NCI-H1105 (cell line): ENCODE data around the gene RAD51B.

Experiments used
- DNase-seq: peaks from one replicate; lab custom pipeline; 2025; lab: John Stamatoyannopoulos, UW

The RAD51B gene

DNA sequence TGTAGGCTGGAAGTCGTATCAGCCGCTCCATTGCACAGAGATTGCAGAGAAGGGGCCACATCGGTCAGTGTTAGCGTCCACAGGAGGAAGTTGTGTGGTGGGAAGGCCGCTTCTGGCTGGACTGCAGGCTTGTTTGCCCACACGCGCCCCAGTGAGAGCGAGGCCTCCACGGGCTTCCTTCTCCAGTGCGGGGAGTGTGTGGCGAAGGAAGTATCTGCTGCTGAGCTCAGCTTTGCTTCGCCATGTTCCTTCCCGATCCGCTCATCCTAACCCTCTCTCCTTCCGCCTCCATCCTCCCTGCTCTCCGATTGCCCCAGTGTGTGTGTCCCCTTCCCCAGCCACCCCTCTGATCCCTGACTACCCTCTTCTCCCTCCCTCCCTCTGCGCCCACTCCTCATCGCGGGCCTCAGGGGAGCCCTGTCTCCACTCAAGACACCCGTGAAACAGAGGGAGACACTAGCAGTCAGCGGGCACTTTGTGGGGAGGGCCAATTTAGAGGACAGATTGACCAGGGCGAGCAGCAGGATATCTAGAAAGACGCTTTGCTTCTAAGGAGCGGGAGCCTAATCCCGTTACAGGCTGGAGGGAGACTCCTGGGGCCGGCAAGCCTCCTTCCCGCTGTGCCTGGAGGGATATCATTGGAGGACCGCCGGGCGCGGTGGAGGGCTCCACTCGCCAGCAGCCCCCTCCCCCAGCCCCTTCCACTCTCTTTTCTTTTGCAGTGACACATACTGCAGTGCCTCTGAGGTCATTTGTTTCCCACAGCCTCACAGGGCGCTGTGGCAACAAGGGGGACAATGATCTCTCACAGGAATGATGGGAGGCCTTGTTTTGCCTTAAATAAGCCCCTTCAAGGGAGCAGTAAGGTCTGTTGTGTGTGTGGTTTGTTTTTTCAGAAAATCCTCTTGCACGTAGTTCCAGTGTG is 544.5 kb downstream of the RAD51B start:
- no peak for DNase-seq

DNA sequence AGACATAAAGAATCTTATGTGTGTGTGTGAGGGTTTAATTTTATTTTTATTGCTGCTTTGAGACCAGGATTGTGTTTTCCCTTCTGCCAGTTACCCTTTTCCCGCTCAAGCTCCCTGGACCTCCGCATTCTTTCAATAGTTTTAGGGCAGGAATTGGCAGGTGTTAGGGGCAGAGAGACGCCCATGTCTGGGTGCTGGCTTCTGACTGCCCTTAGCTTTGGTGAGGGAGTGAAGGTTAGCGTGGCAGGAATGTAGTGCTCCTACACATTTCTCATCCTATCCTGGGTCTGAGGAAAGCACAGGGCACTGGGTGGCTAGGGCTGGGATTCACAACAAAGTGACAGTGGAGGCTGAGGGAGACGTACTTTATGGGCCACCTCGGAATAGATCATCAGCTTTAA is 545.2 kb downstream of the RAD51B start:
- DNase-seq, result no peak

DNA sequence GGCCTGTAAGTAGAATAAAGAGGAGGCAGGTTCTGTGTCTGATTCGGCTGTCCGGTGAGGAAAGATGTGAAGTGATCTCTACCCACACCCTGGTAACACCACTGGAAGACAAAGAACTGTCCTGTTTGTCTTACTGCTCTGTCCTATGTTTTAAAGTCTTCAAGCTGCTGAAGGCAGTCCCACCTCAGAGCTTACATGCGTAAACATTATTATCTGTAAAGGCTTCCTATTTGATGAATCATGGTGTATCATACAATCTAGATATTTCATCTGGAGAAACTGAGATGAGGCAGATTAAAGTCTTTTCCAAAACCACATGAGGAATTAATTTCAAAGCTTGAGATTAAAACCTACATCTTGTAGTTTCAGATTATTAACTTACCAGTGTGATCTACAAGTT is 545.6 kb downstream of the RAD51B start:
- DNase-seq, result no peak

DNA sequence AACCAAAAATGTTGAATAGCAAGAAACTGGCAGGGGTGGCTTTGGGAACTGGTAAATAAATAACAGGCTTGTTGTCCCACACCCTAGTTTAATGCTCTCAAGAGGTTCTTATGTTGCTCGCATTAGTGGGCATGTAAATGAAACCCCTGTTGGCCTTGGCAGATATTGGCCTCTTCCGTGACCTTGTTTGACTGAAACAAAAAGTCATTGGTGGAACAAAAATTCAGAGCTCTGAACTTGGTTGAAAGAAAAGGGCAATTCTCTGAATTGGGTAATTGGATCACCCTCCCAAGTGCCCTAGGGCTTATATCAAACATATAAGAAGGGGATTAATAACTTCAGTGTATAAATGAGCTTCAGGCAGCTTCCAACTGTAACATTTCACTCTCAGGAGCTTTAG is 547.1 kb downstream of the RAD51B start:
- DNase-seq, result no peak

DNA sequence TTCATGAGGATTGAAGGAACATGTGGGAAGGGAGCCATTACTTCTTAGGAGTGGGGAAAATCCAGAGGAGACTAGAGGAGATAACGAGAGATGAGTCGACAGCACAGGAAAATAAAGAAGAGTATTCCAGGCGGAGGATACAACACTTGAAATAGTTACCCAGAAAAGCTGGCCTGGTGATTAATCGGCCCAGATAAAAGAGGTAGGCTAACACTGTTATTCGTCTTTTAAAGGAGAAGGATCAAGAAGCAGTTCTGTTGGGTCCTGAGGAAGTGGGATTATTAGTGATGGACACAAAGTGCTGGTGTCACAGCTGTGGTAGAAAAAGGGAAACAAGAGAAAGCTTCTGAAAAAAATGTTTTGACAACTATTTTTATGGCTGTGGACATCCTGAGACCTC is 548.0 kb downstream of the RAD51B start:
- DNase-seq, result no peak

DNA sequence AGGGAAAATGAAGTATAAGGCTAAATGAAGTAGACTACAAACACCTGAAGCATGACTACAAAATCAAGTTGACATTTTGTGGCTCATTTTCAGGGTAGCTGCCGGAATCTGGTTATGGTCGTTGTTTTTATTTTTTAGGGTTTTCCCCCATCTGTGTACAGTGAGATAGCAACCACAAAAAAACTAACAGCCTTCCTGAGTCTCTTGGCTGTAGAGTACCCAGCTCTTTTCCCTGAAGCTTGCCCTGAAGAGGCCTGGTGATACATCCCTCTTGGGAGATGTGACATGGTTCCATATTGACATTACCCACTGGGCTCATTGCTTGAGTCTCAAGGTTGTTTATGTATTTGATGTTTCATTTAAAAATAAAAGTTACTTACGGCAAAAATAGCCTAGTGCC is 549.3 kb downstream of the RAD51B start:
- no peak for DNase-seq

DNA sequence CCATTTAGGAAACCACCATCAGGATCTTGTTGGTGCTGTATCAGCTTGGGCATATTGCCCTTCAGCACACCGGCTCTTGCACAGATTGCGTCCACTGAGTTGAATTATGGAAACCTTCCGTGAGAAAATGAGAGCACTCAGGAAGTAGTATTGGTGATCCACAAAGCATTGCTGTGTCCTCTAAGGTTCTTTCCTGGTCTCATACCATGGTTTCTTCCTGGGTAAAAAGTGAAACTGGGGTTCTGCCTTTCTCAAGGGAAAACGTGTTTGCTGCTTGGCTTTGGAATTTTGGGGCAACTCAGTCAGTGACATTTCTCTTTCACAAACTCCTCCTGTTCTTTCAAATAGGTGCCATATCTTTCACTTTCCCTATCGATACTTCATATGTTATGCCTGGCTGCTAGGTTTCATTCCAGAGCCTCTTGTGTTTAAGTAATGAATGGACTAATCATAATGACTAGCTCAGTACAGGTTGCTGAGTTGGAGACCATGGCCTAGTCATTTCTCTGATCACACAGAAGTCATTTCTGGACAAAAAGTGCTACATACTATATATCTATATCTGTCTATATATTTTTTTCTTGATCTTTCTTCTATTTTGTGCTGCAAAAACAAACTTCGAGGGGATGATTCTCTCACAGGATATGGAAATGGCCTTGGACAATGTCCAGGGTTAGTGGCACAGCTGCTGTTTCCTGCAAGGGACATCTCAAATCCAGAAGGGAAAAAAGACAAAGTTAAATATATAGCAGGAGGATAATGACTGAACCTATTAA is 549.9 kb downstream of the RAD51B start:
- DNase-seq, result no peak

DNA sequence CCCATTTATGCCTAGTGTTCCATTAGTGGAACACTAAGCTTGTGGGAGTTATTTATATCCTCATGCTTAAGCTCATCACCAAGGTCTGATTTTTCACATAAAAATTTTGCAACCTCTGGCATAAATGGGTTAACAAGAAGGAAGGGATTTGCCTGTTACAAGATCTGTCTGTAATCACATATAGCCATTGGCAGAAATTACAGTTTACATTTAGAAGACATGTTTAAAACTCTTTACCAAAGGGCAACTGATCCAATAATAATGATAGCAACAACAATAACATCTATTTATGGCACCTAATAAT is 550.4 kb downstream of the RAD51B start:
- no peak for DNase-seq

DNA sequence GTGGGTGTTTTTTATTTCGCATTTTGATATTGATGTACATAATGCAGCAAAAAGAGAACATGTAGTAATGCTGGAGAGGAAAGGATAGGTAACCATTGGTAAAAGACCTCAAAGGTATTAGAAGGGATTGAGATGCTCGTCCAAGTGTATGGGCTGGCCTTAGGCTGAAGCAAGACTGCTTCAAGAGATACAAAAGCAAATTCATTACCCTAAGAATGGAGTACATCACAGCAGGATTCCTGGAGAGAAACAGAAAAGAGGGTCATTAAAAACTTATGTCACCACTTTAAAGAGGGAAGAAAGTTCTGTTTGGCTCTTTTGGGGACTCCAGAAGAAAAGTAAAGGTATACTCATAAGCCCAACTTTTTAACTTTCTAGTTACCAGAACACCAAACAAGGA is 552.8 kb downstream of the RAD51B start:
- DNase-seq, result no peak

DNA sequence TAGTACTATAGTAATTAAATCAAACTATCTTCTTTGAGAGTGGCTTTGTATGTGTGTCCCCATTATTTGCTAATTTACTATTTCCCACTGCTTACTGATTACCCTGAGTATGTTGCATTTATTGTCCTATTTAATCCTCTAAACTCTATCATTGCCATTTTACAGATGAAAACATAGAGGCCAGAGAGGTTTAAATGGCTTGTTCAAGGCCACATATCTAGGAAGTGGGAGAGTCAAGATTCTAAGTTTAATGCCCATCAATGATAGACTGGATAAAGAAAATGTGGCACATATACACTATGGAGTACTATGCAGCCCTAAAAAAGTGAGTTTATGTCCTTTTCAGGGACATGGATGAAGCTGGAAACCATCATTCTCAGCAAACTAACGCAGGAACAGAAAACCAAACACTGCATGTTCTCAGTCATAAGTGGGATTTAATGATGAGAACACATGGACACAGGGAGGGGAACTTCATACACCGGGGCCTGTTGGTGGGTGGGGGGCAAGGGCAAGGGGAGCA is 553.6 kb downstream of the RAD51B start:
- DNase-seq, result no peak

DNA sequence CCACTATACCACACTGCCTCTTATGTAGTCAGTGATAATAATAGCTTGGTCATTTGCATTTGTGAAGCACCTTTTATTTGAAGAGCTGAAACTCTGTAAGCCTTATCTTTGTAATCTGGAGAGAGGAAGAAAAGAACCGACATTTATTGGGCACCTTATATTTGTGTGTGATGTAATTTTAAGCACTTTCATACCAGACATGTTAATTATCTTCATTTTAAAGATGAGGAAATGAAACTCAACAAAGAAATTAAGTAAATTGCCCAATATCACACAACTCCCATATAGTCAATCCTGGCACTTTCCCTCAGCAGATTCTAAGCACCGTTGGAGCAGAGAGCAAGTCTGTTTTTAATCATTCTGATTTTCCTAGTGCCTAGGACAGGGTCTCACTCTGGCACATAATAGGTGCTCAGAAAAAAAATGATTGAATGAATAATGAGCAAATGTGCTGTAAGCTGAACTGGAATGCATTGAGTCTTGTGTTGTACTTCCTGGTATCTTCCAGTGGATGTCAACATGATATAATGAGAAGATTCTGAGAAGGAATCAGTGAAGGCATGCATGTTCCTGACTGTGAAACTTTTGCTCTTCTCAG is 554.4 kb downstream of the RAD51B start:
- no peak for DNase-seq

DNA sequence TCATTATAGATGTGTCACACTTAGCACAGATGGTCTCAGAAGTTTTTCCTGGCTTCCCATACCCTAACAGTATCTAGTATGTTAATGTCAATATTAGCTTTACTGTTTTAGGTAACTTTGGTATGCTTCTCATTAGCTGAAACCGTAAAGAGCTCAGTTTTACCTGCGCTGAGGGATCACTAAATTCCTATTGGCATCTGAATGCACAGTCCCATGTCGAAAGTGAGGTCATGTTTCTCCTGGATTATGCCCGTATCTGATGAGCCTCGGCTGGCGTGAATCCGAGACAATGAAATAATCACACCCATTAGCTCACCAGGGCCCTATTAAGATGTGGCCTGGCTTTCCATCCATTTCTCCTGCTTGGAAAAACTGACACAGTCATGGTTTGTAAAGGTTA is 555.1 kb downstream of the RAD51B start:
- no peak for DNase-seq

DNA sequence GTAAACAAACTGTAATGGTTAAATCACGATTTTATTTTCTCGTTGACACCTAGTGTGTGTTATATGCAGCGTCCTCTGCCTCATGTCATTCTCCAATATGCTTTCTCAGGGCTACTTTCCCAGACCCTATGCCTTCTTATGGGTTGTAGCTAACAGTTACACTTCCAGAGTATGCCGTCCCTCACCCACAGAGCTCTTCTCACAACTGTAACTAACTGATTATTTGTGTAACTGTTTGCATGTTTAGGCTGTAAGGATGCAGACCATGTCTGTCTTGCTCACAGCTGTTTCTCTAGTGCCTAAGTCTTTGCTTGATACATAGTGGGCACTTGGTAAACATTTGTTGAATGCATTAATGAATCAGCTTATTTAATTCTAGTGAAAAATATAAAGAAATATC is 555.8 kb downstream of the RAD51B start:
- DNase-seq, result no peak

DNA sequence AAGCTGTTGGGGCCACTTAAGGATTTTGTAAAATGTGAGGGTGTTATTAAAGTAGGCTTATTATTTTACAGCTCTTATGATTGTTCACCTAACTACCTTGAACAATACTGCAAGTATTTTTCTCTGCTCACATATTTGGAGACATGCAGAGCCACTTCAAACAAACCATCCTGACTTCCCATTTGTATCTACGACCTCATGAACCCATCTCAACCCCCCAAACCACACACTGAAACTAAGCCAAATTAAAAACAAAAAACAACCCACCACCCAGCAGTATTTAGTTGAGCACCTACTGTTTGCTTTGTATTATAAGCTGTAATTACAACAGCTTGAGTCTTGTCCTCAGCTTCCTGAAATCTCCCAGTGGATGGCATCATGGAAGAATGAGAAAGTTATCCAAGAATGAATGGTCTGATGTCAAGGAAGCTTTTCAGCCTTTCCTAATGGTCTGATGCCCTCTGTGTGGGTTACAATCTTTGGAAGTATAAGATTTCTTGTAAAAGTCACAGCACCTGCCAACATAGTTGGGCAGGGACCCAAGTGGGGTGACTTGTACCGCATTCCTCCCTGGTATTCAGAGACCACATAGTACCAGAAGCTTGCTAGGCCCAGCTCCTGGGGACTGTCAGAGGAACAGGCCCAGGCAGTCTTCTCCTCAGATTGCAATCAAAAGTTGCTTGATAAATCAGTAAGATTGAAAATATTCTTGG is 556.6 kb downstream of the RAD51B start:
- no peak for DNase-seq

DNA sequence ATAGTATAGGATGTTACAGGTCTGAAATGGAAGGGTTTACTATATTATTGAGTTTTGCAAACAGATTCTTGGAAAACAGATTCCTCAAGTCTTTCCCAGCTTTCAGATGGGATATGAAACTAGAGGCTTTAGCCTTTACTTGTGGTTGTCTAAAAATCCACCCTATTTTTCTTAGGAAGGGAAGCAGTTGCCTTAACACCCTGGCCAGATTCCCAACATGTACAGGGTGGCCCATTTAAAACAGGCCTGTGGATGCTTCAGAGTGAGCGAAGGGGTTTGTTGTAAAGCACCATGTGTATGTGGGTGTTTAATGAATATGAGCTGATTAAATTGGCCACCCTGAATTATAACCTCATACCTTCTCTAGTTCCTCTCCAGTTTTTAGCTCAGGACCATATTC is 557.4 kb downstream of the RAD51B start:
- no peak for DNase-seq

DNA sequence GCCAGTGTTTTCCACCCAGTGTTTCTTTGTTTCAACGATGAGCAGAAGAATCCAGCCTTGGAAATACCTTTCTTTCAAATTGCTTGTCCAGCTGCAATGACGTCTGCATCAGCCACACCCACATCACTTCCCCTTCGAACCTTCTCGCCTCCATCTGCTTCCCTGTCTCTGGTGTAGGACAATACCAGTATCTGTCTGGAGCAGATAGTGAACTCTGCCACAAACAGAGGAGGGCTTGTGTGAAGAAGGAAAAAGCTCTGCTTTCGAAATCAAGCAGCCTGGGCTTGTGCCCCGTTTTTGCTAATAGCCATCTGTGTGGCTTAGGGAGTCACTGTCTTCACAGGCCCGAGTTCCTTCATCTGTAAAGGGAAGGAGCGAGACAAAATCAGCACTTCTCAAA is 557.9 kb downstream of the RAD51B start:
- no peak for DNase-seq

DNA sequence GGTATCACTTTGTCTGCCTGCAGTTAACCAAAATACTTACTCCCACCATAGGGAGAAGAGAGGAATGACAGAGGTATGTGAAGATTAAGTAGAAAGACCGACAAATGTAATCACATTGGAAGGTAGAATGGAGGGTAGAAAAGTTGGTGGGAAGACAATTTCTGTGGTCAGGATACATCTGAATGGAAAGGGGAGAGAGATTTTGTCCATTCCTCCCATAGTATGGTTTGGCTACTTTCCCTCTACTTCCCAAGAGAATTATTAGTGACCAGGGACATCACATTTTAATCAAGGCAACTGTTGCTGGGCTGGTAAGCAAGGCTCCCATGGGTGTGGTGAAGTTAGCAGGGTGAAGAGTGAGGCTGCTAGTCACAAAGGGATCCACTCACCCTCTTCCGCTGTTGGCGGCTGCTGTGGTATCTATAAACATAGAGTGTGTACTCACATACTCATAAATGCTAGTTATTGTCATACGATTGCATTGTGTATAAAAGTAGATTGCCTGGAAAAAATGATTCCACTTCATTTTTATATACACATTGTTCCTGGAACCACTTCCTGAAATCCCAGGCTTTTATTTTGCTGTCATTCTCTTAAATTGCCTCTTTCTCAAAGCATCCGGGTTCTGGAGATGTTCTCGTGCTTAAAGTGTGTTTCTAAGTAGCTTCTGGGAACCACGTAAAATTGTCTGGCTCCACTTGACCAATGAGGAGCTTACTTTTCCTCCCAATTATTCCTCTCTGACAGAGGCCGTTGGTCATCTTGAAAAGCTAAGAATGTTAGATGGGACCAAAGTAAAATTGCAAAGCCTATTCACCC is 560.1 kb downstream of the RAD51B start:
- no peak for DNase-seq

DNA sequence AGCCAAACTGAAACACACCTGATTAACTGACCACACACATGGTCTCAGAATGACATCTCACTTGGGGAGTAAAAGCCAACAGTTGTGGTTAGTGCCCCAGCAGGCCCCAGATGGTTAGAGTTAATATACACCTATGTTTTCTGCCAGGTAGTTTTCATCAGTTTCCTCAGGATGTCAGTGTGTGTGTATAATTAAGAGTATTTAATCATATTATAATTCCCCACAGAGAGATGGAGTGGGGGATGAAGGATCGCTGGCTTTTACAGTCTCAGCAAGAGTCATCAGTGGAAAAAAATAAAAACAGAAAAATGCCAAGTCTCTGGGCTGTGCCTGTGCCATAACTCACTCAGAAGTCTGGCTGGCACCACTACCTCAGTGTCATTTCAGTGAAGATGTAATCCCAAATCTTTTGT is 560.8 kb downstream of the RAD51B start:
- DNase-seq, result no peak

DNA sequence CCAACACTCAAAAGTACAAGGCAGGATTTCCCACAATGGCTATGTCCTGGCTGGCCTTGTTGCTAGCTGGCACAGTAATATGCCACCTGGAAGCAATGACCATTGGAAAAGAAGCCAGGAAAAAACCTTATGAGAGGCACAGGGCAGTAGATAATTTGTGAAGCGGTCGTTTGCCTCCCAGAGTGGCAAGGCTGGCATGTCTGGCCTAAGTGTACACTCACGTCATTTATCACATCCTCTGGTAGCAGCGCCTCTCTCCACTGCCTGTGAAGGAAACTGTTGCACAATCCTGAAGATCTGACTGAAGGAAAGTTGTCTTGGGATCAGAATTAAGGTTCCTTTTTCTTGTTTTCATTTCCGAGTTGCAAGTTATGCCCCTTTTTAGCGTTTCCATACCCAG is 564.8 kb downstream of the RAD51B start:
- DNase-seq, result no peak

DNA sequence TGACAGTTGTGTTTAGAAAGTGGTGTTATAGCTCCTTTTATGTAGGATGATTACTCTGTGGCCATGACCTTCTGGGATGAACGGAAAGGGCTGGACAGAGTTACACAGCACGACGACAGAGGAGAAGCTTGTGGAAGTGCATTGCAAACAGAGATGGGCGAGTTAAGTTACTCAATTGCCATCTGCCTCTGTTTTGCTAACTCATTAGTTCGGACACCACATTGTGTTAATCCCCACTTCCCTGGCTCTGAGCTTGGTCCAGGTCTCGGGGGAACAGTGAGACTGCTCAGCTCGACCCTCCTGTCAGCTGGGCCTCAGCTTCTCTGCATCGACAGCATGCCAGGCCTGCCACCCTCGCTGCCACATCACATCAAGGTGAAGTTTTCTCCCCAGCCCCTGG is 565.3 kb downstream of the RAD51B start:
- DNase-seq, result no peak

DNA sequence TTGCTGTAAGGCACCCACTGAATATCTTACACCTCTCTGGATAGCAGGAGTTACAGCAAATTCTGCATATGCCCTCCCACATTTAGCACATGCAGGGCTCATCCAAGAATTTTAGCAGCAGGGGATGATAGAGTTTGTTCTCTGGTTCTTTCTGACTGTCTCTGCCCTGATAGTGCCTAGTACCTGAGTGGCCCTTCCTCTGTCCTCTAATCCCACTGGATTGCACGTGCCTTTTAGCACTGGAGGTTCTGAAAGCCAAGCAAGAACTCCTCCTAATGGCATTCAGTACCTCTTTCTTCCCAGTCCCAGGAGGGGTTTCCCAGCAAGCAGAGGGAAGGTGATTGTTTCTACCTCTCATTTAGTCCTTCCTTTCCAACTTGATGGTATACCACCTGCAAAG is 566.9 kb downstream of the RAD51B start:
- DNase-seq, result no peak
